Measurements from ENCODE around the gene MYO16.

Gene MYO16

DNA sequence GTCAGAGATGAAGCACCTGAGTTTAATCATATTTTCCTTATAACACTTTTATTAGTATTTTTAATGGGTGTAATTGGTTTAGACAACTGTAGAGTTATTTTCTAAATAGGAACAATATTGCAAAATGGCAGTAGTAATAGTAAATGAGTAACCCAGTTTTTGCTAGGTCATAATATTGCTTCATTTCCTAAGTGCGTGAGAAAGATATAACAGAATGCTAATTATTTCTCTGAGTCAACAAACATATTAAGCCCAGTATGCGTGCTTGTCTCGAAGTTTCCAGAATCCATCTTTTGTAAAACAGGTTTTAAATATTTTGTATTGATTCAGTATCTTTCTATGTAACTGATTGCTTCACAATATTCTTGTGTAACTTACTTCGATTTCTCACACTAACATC is 315.3 kb downstream of the MYO16 start:
- peak; percentile 64 for DNase-seq

DNA sequence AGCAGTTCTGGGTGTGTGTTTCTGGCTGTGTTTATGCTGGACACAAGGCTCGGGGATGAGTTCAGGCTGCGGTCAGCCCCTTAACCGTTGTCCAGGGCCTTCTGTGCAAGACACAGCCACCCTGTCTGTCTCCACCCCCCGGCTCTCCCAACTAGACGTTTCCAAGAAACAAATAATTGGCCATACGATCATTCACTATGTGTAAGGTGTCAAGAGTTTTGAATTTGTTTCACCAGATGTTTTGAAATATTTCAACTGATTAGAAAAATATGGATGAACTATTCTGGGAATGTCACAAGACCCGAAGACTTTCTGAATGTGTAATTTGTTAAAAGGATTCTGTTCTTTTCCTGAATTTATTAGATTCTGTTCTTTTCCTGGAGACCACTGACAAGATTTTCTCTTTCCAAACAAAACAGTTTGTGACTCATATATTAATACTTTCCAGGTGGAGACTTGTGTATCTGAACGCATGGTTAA is 318.2 kb downstream of the MYO16 start:
- DNase-seq: no peak

DNA sequence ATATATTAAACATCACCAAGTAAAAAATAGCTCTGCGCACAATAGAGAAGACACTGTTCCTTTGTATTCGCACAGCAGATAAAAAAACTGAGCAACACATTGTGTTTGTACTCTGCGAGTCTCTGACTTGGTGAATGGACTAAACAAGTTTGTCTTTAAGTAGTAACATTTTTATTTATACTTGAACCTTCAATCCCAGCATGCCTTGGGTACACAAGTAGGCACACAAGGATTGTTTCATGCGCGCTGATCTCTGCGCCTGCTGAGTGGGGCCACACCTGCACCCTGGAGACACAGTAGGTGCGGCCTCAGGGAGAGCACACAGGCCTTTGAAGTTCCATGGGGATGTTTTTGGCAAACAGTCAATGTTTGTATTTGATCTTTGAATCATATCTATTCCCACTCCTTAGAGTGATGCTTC is 318.9 kb downstream of the MYO16 start:
- DNase-seq: no peak

DNA sequence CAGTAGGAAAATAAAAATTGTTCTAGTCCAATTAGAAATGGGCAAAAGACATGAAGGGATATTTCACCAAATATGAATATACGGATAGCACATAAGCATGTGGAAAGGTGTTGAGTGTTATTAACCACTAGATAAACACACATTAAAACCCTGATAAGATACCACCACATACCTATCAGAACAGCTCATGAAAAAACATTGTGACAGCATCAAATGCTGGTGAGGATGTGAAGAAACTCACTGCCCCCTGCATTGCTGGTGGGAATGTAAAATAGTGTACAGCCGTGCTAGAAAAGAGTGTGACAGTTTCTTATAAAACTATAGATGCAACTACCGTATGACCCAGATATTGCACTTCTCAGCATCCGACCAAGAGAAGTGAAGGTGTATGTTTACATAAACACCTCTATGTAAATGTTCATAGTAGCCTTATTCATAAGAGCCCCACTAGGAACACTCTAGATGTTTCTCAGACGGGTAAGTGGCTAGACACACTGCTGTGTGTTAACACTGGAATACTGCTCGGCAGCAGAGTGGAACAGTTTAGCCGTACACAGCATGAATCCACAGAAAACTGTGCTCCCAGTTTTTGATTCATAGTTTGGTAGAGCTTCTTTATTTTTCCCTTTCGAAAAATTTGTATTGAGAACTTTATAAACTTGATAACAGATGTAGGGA is 321.1 kb downstream of the MYO16 start:
- no peak for DNase-seq

DNA sequence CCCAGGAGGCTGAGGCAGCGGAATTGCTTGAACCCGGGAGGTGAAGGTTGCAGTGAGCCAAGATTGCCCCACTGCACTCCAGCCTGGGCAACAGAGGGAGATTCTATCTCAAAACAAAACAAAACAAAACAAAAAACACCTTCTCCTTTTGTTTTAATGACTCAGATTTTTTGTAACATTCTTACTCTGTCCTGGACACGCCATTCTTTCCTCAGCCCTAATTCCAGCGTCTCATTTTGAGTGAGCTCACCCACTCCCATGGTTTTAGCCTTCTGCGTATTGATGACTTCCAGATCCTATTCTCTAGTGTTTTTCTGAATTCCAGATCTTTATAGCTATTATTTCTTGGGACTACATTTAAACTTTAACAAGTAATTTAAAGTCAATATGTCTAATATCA is 326.3 kb downstream of the MYO16 start:
- no peak for DNase-seq

DNA sequence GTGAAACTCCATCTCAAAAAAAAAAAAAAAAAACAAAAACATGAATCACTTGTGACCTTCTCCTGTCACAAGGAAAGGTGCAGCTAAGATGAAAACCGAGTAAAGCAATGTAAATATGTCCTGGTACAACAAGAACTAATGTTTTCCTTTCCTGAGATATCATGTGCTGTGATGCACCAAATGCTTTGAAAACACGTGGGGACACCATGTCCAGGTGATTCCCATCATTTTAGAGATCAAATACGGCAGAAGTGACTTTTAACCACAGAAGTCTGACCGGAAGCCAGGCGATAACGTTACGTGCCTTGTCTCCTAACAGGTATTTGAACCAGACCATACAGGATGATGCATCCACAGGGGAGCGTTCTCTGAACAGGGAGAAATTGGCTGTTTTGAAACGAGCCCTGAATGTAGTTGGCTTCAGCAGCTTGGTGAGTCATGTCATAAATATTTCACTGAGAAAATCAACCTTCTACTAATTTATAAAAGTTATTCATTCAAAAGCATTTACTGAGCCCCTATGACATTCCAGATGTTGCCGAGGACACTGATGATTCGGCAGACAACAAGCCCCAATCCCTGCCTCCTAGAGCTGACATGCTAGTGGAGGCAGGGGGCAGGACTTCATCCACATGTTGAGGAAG is 328.1 kb downstream of the MYO16 start:
- DNase-seq: no peak

GRCh38 chr13:108958013-108958376 is 328.6 kb downstream of the MYO16 start:
- DNase-seq: no peak

DNA sequence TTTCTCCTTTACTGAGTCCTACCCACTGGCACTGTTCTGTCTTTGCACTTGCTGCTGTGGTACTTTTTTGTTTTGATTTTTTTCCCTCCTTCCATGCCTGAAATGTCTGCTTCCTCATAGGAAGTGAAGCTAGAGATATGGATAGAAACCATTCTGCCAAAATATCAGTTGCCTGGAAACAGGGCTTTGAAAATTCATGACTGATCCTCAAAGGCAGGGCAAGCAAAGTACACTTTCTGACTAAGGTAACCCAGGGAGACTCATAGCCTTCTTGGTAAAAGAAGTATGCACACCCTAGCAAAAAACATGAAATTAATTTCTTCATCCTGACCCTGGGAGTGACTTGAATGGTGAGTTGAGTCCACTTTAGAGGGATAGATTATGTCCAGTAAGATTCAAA is 329.8 kb downstream of the MYO16 start:
- no peak for DNase-seq

DNA sequence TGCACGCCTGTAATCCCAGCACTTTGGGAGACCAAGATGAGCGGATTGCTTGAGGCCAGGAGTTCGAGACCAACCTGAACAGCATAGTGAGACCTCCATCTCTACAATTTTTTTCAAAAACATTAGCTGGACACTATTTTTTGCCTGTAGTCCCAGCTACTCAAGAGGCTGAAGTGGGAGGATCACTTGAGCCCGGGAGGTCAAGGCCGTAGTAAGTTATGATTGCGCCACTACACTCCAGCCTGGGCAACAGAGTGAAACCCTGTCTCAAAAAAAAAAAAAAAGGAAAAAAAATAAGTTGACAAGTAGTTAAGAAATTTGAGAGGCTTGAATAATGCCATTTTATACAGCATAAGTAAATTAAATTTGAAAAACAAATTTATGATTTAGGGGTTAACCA is 330.6 kb downstream of the MYO16 start:
- no peak for DNase-seq

DNA sequence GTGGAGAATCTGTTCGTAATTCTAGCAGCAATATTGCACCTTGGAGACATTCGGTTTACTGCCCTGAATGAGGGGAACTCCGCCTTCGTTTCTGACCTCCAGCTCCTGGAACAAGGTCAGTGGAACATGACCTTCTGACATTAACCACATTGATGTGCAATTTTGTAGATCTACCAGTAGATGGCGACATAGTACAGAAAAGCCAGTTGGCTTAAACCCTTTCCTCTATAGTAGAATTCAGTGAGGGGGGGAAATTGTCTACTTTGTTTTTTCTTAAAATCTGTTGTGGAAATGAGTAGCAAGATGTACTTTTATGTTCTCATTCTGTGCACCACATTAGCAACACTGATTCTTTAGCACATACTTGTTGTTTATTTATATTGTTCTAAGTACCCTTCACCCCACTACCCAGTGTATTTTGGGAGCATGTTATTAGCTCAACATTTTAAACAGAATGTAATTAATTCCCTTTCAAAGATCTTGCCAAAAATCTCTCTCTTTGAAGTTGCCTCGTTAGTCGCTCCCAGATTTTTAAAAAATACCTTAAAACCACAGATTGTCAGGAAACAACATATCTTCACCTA is 332.2 kb downstream of the MYO16 start:
- peak; percentile 73 for DNase-seq

GRCh38 chr13:108962654-108963053 is 333.2 kb downstream of the MYO16 start:
- no peak for DNase-seq

DNA sequence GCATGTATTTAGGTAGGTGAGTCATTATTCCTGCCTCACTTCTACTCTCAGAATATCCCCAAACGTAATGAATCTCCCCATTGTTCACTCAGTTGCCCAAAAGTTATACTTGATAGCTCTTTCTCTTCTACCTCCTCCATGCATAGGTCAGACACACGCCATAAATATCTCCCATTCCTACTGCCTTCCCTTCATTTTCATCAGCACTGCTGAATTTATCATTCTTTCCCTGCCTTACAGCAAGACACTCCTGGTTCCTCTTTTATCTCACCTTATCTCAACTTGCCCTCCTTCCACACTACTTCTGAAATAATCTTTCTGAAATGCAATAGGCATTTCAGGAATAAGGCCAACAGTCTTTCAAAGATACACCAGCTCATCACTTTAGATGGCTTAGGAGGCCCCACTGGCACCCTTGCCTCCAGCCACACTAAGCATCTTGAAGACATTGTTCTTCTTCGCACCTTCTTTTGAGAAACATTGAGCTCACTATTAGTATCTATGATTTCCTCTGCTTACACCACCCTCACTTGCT is 333.9 kb downstream of the MYO16 start:
- DNase-seq: no peak

GRCh38 chr13:108963846-108964600 is 334.6 kb downstream of the MYO16 start:
- DNase-seq: no peak

DNA sequence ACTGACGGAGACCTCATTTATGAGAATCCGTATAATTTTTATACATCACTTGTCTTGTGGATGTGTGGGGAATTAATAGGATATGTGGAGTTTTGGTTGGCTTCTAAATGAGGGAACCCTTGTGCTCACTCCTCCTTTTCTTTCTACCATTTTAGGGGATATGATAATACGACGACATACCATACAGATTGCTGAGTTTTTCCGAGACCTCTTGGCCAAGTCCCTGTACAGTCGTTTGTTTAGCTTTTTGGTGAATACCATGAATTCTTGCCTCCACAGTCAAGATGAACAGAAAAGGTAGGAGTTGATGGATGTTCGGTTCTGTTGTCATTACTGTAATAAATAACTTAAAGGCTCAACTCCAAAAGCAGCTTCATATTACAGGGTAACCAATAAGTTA is 335.2 kb downstream of the MYO16 start:
- DNase-seq: no peak

DNA sequence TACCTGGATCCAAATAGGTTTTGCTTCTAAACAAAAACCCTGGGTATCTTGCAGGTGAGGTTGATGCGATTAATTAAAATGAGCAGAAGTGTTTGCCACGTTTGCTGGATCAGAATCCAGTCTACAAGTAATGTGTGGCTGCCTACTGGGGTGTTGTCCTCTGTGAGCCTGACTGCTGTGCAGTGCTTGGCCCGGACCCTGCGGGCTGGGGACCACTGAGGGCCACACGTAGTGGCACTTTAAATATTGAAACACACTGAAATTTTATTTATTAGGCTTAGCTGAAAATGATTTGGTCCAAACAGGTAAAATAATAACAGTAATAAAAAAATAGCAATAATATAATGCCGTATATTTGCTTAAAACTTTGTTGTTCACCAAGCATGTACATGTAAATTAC is 338.0 kb downstream of the MYO16 start:
- no peak for DNase-seq

DNA sequence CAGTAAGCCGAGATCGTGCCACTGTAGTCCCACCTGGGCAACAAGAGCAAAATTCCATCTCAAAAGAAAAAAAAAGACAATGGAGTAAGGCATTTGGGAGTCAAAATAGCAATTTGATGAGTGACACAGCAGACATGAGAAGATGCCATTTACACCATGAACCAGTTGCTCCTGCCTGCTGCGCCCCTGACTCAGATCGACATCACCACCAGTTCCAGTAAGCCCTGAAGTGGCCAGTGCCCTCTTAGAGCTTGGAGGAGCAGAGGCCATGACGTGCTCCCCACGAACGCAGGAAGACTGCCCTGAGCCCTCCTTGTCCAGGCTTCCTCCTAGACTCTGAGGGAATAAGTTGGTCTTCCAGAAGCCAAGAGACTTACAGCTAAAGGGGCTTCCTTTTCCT is 339.2 kb downstream of the MYO16 start:
- DNase-seq: no peak

GRCh38 chr13:108974686-108975085 is 345.3 kb downstream of the MYO16 start:
- DNase-seq: no peak

DNA sequence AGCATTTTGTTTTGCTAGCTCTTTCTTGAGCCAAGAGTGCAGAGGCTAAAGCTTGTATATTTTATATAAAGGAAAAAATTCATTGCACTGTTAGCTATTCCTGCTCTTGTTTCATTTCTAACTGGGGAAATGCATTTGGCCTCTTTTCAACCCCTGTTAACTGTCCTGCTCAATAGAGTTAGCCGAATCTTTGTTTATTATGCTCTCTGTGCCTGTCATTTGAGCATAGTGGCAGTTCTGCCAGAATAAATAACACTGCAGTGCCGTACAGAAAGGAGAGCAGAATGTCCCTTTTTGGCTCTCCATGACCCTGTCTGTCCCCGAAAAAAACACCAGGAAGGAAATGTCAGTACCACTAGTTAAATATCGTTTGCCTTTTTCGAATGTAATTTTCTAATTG is 350.8 kb downstream of the MYO16 start:
- DNase-seq: no peak

- DNase-seq: no peak
These were observed 352.0 kb downstream of the MYO16 start for GRCh38 chr13:108981407-108981806.

DNA sequence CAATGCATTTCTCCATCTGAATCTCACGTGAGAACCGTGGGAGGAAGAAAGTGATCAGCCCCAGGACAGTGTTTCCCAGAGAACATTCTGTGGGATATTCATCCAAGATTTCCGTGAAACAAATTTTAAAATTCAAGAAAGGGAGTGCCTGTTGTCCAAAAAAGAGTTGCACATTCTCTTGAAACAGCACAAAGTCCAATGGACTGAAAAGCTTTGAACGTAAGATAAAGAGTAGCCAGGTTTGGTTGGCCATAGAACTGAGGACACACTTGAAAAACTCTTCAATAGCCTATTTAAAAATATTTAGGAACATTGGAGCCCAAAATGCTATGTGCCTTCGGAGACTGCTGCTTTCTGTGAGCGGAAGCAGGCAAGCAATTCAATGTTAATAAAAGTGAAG is 353.9 kb downstream of the MYO16 start:
- no peak for DNase-seq

- no peak for DNase-seq
These were observed 355.0 kb downstream of the MYO16 start for GRCh38 chr13:108984251-108984920.

- DNase-seq: no peak
These were observed 355.8 kb downstream of the MYO16 start for GRCh38 chr13:108985166-108985565.

DNA sequence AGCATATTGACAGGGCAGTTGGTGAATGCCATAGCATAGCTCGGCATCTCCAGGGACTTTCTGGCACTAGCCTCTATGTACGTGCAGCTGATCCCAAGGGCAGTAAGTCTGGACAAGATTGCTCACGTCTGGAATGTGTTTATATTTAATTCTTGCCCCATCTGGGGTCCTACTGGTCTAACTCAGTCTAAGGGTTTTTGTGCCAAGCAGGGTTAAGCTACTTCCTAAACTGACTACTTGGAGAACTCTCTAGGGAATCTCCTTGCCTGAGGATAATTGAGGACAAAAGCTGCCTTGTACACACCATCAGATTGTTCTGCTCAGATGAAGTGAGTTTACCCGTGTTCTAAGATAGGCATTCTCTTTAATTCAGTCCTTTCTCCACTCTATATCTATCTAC is 358.1 kb downstream of the MYO16 start:
- DNase-seq: no peak
